Keratinocyte (primary cell): ENCODE measurements around the gene ISYNA1. TPM values are rescaled to one million over a fixed set of nuclear protein-coding genes. Genes with fewer than 3 reads are reported as not detected.

Source experiments
- DNase-seq: peaks from one replicate; pipeline ENCODE4 v3.0.0-alpha.2; 2011; ENCODE audit warnings: low read depth, missing footprints, low spot score
- FAIRE-seq: peaks from 2 replicates; lab custom pipeline; 2011; peaks lifted over from hg19 to GRCh38; lab: Jason Lieb, UNC
- H2AFZ ChIP-seq: 2 replicates; pipeline ENCODE4 v1.6.0; 2012; ENCODE audit warnings: low read length, control low read depth, inconsistent platforms; ENCODE audit not compliant: control insufficient read depth
- H3K27ac ChIP-seq: 2 replicates; pipeline ENCODE4 v1.5.1; 2011; ENCODE audit warnings: low read length; ENCODE audit not compliant: control insufficient read depth, insufficient read depth
- H3K27me3 ChIP-seq: 3 replicates; pipeline ENCODE4 v1.6.0; 2011; ENCODE audit warnings: low read length; ENCODE audit not compliant: control insufficient read depth, insufficient read depth; ENCODE audit errors: extremely low read depth
- H3K36me3 ChIP-seq, 2 experiments: 2 replicates in 1 of 2; 3 replicates in 1 of 2; pipeline ENCODE4 v1.5.1; 2011; ENCODE audit warnings: low read length in 2 of 2, mild to moderate bottlenecking in 1 of 2; ENCODE audit not compliant: control insufficient read depth in 2 of 2, insufficient read depth in 2 of 2; ENCODE audit errors: extremely low read depth in 1 of 2
- H3K4me1 ChIP-seq: 3 replicates; pipeline ENCODE4 v1.5.1; 2011; ENCODE audit warnings: low read length; ENCODE audit not compliant: control insufficient read depth, insufficient read depth; ENCODE audit errors: extremely low read depth
- H3K4me2 ChIP-seq: 3 replicates; pipeline ENCODE4 v1.6.0; 2011; ENCODE audit warnings: low read depth, low read length; ENCODE audit not compliant: control insufficient read depth, insufficient read depth; ENCODE audit errors: extremely low read depth
- H3K4me3 ChIP-seq, 3 experiments: fragments of 200-600 bp in 1 of 3; sonication (generic) in 1 of 3; 2 replicates in 2 of 3; 3 replicates in 1 of 3; pipeline ENCODE4 v1.5.1; 2011 to 2016; ENCODE audit warnings: low read length in 3 of 3, mild to moderate bottlenecking in 3 of 3, control low read depth in 2 of 3, inconsistent platforms in 1 of 3, low read depth in 1 of 3, mixed read lengths in 1 of 3, mixed run types in 1 of 3, moderate library complexity in 1 of 3; ENCODE audit not compliant: control insufficient read depth in 2 of 3, insufficient read depth in 2 of 3; ENCODE audit errors: extremely low read depth in 1 of 3
- H3K79me2 ChIP-seq: 2 replicates; pipeline ENCODE4 v1.6.0; 2012; ENCODE audit warnings: low read length; ENCODE audit not compliant: control insufficient read depth, insufficient read depth
- H3K9ac ChIP-seq: 3 replicates; pipeline ENCODE4 v1.6.0; 2011; ENCODE audit warnings: low read length; ENCODE audit not compliant: control insufficient read depth, insufficient read depth; ENCODE audit errors: extremely low read depth
- H3K9me1 ChIP-seq: 3 replicates; pipeline ENCODE4 v1.6.0; 2011; ENCODE audit warnings: low read length; ENCODE audit not compliant: control insufficient read depth, insufficient read depth; ENCODE audit errors: extremely low read depth
- H3K9me3 ChIP-seq: 2 replicates; pipeline ENCODE4 v1.5.1; 2012; ENCODE audit warnings: low read depth, low read length; ENCODE audit not compliant: control insufficient read depth
- H4K20me1 ChIP-seq: 3 replicates; pipeline ENCODE4 v1.6.0; 2011; ENCODE audit warnings: low read length; ENCODE audit not compliant: control insufficient read depth, insufficient read depth; ENCODE audit errors: extremely low read depth
- EZH2 ChIP-seq: IDR thresholded peaks from one replicate; pipeline ENCODE4 v1.6.1; 2012; ENCODE audit warnings: inconsistent platforms, mild to moderate bottlenecking, low read length, moderate library complexity
- dilution Hi-C: fragments of 300-500 bp; cut with MboI; formaldehyde crosslinking; loops from one replicate; pipeline ENCODE4 v1.7.0; 2020; ENCODE audit warnings: low sequenced_read_pairs; ENCODE audit not compliant: extremely low pct_ligation_motif_present
- polyA plus RNA-seq, 5 experiments: library from polyadenylated mRNA; depleted of rRNA in 3 of 5; stranded (reverse) in 3 of 5; stranded (forward) in 1 of 5; unstranded in 1 of 5; fragments of >200 nt; gene quantifications; 1 replicate in 1 of 5; 2 replicates in 3 of 5; 3 replicates in 1 of 5; pipeline versions ENCODE4 v1.2.1 to v1.2.3, GENCODE V29; 2011 to 2012; ENCODE audit warnings: missing spikeins in 2 of 5, low read depth in 1 of 5, low replicate concordance in 1 of 5
- TF ChIP-seq, protein P1 (sequence below), 3 experiments: IDR thresholded peaks in 1 of 3; conservative IDR thresholded peaks in 1 of 3; optimal IDR thresholded peaks in 1 of 3; 2 replicates in 2 of 3; 3 replicates in 1 of 3; pipeline versions ENCODE3 to v1.5.1; 2011; ENCODE audit warnings: low read length in 3 of 3, mild to moderate bottlenecking in 3 of 3, moderate library complexity in 2 of 3, control low read depth in 1 of 3, inconsistent platforms in 1 of 3; ENCODE audit not compliant: insufficient read depth in 2 of 3; ENCODE audit errors: extremely low read depth in 1 of 3

The ISYNA1 gene
- polyA plus RNA-seq, 1 donor (not counting 4 experiments of a cell fraction or from before 2014, with no cell fraction given): 3.5 TPM

DNA sequence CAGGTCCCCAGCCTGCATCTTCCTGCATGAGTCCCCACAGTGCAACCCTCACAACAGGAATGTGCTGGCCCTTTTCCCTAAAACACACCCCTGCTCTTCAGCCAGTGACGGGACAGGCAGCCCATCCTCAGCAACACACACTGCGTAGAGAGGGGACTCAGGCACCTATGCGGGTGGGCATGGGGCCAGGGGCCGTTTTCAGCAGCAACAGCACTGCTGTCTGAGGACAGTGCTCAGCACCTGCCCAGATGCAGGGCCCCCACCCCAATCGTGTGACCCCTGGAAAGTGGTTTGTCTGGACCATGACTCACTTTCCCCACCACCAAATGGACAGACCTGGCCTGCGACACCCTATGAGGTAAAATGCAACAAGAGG lies 28.0 kb upstream of the ISYNA1 start:
- Histone ChIP-seq H3K27ac (no peak overlapping the region), H3K79me2 (peaks cover 46% of the 10 kb centered on the region), H3K9me1 (no peaks in the 10 kb centered on the region), H4K20me1 (peaks cover 42% of the 10 kb centered on the region), H3K36me3 (peaks cover 24 to 38% of the 10 kb centered on the region in 2 experiments), H3K27me3 (no peaks in the 10 kb centered on the region), H3K4me2 (no peak overlapping the region), H3K9ac (no peak overlapping the region), H2AFZ (no peak overlapping the region), H3K9me3 (no peaks in the 10 kb centered on the region), H3K4me1 (peaks cover 10% of the 10 kb centered on the region), H3K4me3 (no peak overlapping the region)
- FAIRE-seq (no peak), DNase-seq (no peak)
- dilution Hi-C loops: no loop called here
- TF ChIP-seq, protein P1, sequence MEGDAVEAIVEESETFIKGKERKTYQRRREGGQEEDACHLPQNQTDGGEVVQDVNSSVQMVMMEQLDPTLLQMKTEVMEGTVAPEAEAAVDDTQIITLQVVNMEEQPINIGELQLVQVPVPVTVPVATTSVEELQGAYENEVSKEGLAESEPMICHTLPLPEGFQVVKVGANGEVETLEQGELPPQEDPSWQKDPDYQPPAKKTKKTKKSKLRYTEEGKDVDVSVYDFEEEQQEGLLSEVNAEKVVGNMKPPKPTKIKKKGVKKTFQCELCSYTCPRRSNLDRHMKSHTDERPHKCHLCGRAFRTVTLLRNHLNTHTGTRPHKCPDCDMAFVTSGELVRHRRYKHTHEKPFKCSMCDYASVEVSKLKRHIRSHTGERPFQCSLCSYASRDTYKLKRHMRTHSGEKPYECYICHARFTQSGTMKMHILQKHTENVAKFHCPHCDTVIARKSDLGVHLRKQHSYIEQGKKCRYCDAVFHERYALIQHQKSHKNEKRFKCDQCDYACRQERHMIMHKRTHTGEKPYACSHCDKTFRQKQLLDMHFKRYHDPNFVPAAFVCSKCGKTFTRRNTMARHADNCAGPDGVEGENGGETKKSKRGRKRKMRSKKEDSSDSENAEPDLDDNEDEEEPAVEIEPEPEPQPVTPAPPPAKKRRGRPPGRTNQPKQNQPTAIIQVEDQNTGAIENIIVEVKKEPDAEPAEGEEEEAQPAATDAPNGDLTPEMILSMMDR (optimal IDR thresholded peaks at IDR 0.05 in 1 of 3, IDR thresholded peaks at IDR 0.05 in 1 of 3, conservative IDR thresholded peaks at IDR 0.05 in 1 of 3; ENCODE audit: extremely low read depth in 1 of 3, insufficient read depth in 2 of 3, low read length in 3 of 3): no peak
- no peak for TF ChIP-seq EZH2

GRCh38 chr19:18465214-18465963 lies 27.5 kb upstream of the ISYNA1 start:
- TF ChIP-seq EZH2: no peak
- TF ChIP-seq, protein P1 (optimal IDR thresholded peaks at IDR 0.05 in 1 of 3, IDR thresholded peaks at IDR 0.05 in 1 of 3, conservative IDR thresholded peaks at IDR 0.05 in 1 of 3; ENCODE audit: extremely low read depth in 1 of 3, insufficient read depth in 2 of 3, low read length in 3 of 3): no peak
- H3K4me2 ChIP-seq: no peak overlapping the region
- dilution Hi-C loops: no loop called here
- no peaks in the 10 kb centered on the region for H3K9me3 ChIP-seq
- H3K27me3 ChIP-seq: no peaks in the 10 kb centered on the region
- no peak overlapping the region for H2AFZ ChIP-seq
- DNase-seq (no peak), FAIRE-seq (no peak)
- no peaks in the 10 kb centered on the region for H3K9me1 ChIP-seq
- no peak overlapping the region for H3K9ac ChIP-seq
- H3K36me3 ChIP-seq: peaks cover 25 to 39% of the 10 kb centered on the region in 2 experiments
- H3K4me3 ChIP-seq: no peak overlapping the region
- no peak overlapping the region for H3K27ac ChIP-seq
- H4K20me1 ChIP-seq: peaks cover 48% of the 10 kb centered on the region
- H3K79me2 ChIP-seq: peaks cover 42% of the 10 kb centered on the region
- H3K4me1 ChIP-seq: peaks cover 15% of the 10 kb centered on the region
